NT2/D1 (cell line): Measurements from ENCODE around the gene SLC24A3.

ENCODE experiments used
- YY1 ChIP-seq: IDR thresholded peaks from 2 replicates; pipeline ENCODE4 v1.6.1; 2011; ENCODE audit not compliant: insufficient read length, insufficient read depth
- ZNF274 ChIP-seq: IDR thresholded peaks from 2 replicates; pipeline ENCODE4 v1.6.1; 2011; ENCODE audit warnings: mild to moderate bottlenecking, low read depth, low read length

- TF ChIP-seq YY1 (no peak), ZNF274 (no peak)
Observed at GRCh38 chr20:19668418-19668817, 456.0 kb downstream of the SLC24A3 start.
